HG03354 (cell line): ENCODE data around the gene PCNX2.

Source experiments
- ATAC-seq: cut with Tn5 transposase; IDR thresholded peaks from one replicate; pipeline ENCODE4 v1.9.1; 2021; ENCODE audit warnings: mild to moderate bottlenecking; ENCODE audit not compliant: unreplicated experiment, poor library complexity, severe bottlenecking

The PCNX2 gene

GRCh38 chr1:233240829-233241682, 54.5 kb downstream of the PCNX2 start:
- peak; percentile 78 for ATAC-seq

GRCh38 chr1:233240371-233240770, 55.2 kb downstream of the PCNX2 start:
- no peak for ATAC-seq

GRCh38 chr1:233238884-233239431, 56.6 kb downstream of the PCNX2 start:
- no peak for ATAC-seq

- no peak for ATAC-seq
These were observed 57.9 kb downstream of the PCNX2 start for GRCh38 chr1:233237647-233238046.

- ATAC-seq: no peak
These were observed 62.0 kb downstream of the PCNX2 start for GRCh38 chr1:233233508-233234040.

GRCh38 chr1:233230011-233230410, 65.5 kb downstream of the PCNX2 start:
- ATAC-seq: no peak

GRCh38 chr1:233229288-233229687, 66.2 kb downstream of the PCNX2 start:
- ATAC-seq: no peak

- ATAC-seq: no peak
These were observed 67.5 kb downstream of the PCNX2 start for GRCh38 chr1:233227930-233228465.

- no peak for ATAC-seq
These were observed 71.2 kb downstream of the PCNX2 start for GRCh38 chr1:233224311-233224710.

- ATAC-seq: no peak
These were observed 77.7 kb downstream of the PCNX2 start for GRCh38 chr1:233217832-233218231.

GRCh38 chr1:233216009-233216408, 79.5 kb downstream of the PCNX2 start:
- no peak for ATAC-seq

- ATAC-seq: no peak
These were observed 80.3 kb downstream of the PCNX2 start for GRCh38 chr1:233215135-233215760.

- no peak for ATAC-seq
These were observed 83.9 kb downstream of the PCNX2 start for GRCh38 chr1:233211595-233211994.

- no peak for ATAC-seq
These were observed 84.4 kb downstream of the PCNX2 start for GRCh38 chr1:233211106-233211505.

GRCh38 chr1:233209481-233209880, 86.0 kb downstream of the PCNX2 start:
- ATAC-seq: no peak

GRCh38 chr1:233208687-233209086, 86.8 kb downstream of the PCNX2 start:
- no peak for ATAC-seq

GRCh38 chr1:233197940-233198339, 97.6 kb downstream of the PCNX2 start:
- ATAC-seq: no peak

GRCh38 chr1:233193741-233194140, 101.8 kb downstream of the PCNX2 start:
- ATAC-seq: no peak

- no peak for ATAC-seq
These were observed 104.5 kb downstream of the PCNX2 start for GRCh38 chr1:233190987-233191386.

GRCh38 chr1:233189526-233189925, 106.0 kb downstream of the PCNX2 start:
- ATAC-seq: no peak
